Measurements from ENCODE around the gene TCP1. TPM values are rescaled to one million over a fixed set of nuclear protein-coding genes. Genes with fewer than 3 reads are reported as not detected.
"Not testable (repeated sequence)": the region's sequence is repeated elsewhere in the genome, so short reads cannot be mapped to it uniquely, and the experiment has no call there.

The TCP1 gene
- total RNA-seq, 6 donors from 2014 or later, result 43.0 to 128 (median 95.2) TPM

DNA sequence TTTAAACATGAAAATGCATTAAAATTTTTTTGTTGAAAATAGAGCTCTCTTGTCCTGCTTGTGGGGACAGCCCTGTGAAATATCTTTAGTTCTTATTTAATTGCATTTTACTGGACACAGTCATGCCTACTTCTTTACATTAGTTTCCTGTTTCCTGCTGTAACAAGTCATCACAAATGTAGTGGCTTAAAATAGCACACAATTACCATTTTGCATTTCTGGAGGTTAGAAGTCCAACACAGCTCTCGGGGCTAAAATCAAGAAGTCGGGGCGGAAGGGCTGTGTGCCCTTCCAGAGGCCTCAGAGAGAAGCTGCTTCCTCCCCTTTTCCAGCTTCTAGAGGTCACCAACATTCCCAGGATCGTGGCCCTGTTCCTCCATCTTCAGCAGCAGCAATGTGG, 40.1 kb upstream of the TCP1 start:
- no peak for ATAC-seq (ENCODE audit: low FRiP score in 2 of 2)

DNA sequence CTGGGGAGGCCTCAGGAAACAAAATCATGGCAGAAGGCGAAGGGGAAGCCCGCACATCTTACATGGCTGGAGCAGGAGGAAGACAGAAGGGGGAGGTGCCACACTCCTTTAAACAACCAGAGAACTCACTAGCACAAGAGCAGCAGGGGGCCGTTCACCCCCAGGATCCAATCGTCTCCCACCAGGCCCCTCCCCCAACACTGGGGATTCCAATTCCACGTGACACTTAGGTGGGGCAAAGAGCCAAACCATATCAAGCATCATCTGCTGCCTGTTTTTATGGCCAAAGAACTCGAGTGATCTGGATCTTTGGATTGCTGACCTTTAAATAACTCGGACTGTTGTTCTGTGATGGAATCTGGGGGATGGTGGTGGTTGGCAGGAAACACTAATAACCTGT, 38.7 kb upstream of the TCP1 start:
- Histone ChIP-seq H3K4me3 (no peak overlapping the region), H3K27me3 (no peaks in the 10 kb centered on the region), H3K27ac (no peak overlapping the region), H3K36me3 (no peaks in the 10 kb centered on the region), H3K4me1 (no peaks in the 10 kb centered on the region), H3K9me3 (no peaks in the 10 kb centered on the region)
- TF ChIP-seq EP300 (IDR thresholded peaks at IDR 0.05), result no peak
- TF ChIP-seq, protein P1, sequence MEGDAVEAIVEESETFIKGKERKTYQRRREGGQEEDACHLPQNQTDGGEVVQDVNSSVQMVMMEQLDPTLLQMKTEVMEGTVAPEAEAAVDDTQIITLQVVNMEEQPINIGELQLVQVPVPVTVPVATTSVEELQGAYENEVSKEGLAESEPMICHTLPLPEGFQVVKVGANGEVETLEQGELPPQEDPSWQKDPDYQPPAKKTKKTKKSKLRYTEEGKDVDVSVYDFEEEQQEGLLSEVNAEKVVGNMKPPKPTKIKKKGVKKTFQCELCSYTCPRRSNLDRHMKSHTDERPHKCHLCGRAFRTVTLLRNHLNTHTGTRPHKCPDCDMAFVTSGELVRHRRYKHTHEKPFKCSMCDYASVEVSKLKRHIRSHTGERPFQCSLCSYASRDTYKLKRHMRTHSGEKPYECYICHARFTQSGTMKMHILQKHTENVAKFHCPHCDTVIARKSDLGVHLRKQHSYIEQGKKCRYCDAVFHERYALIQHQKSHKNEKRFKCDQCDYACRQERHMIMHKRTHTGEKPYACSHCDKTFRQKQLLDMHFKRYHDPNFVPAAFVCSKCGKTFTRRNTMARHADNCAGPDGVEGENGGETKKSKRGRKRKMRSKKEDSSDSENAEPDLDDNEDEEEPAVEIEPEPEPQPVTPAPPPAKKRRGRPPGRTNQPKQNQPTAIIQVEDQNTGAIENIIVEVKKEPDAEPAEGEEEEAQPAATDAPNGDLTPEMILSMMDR (IDR thresholded peaks at IDR 0.05), result no peak
- TF ChIP-seq POLR2AphosphoS5 (IDR thresholded peaks at IDR 0.05), result no peak
- TF ChIP-seq POLR2A (IDR thresholded peaks at IDR 0.05), result no peak
- WGBS, 2 donors, result 49 to 56% methylated on average over 7 of the region's 7 CpGs
- ATAC-seq (ENCODE audit: low FRiP score in 2 of 2) (no peak), DNase-seq (no peak)

More for the DNA sequence above, 40.1 kb upstream of the TCP1 start:
- WGBS, 2 donors, result 32 to 50% methylated on average over 4 of the region's 4 CpGs
- H3K9me3 ChIP-seq, result no peaks in the 10 kb centered on the region
- no peak for DNase-seq
- TF ChIP-seq, protein P1 (IDR thresholded peaks at IDR 0.05), result no peak
- TF ChIP-seq EP300 (IDR thresholded peaks at IDR 0.05) (no peak), POLR2A (IDR thresholded peaks at IDR 0.05) (no peak), POLR2AphosphoS5 (IDR thresholded peaks at IDR 0.05) (no peak)
- no peak overlapping the region for H3K4me3 ChIP-seq
- H3K36me3 ChIP-seq, result no peaks in the 10 kb centered on the region
- H3K4me1 ChIP-seq, result no peaks in the 10 kb centered on the region
- no peaks in the 10 kb centered on the region for H3K27me3 ChIP-seq
- H3K27ac ChIP-seq, result no peak overlapping the region

DNA sequence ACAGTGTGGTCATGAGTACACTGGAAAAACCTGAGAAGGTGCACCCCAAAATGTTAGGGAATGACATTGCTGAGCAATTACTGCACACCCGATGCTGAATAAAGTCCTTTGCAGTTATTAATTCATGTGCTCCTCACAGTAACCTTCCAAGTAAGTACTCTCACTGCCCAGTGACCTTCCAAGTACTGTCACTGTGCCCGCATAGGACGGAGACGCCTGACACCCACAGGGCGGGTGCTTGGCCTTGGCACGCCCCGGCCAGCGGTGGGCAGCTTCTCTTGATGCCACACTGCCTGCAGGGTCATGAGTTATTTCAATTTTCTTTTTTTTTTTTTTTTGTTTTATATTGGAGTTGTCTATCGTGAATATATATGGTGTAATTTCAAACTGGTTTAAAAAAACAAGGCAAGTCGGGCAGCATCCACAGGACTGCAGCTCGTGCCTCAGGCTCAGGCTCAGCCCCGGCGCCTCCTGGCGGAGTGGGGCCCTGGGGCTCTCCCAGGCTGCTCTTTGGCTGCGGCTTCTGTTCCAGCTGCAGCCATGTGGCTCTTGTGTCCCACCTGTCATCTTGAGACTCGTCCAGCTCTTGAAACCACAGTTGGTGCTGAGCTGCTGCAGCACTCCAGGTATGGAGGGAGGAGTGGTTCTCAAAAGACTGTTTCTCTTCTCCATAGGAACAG, 37.7 kb upstream of the TCP1 start:
- DNase-seq (no peak), ATAC-seq (ENCODE audit: low FRiP score in 2 of 2) (no peak)
- H3K27me3 ChIP-seq, result no peaks in the 10 kb centered on the region
- no peaks in the 10 kb centered on the region for H3K36me3 ChIP-seq
- H3K4me1 ChIP-seq, result no peaks in the 10 kb centered on the region
- H3K27ac ChIP-seq, result no peak overlapping the region
- H3K4me3 ChIP-seq, result no peak overlapping the region
- TF ChIP-seq POLR2AphosphoS5 (IDR thresholded peaks at IDR 0.05), result no peak
- TF ChIP-seq, protein P1 (IDR thresholded peaks at IDR 0.05), result no peak
- no peak for TF ChIP-seq POLR2A (IDR thresholded peaks at IDR 0.05)
- TF ChIP-seq EP300 (IDR thresholded peaks at IDR 0.05), result no peak
- no peaks in the 10 kb centered on the region for H3K9me3 ChIP-seq
- 87 to 93% methylated on average over 16 of the region's 16 CpGs for WGBS, 2 donors

DNA sequence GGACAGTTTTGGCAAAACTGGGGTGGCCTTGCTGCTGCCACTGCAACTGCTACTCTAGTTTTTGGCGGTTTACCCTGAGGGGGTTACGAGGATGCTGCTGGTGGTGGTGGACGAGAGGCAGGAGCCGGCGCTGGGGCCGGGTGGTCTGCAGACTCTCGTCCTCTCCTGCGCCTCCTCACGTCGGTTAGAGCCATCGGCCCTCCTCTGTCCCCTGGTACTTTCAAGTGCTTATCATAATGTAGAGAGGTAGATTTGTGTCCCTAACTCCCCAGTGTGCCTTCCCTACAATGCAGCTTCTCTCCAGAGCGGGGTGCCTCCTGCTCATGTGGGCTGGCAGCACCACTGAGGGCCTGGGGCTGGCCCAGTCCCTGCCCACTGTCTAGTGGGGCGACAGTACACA, 36.6 kb upstream of the TCP1 start:
- no peak for TF ChIP-seq POLR2A (IDR thresholded peaks at IDR 0.05)
- TF ChIP-seq EP300 (IDR thresholded peaks at IDR 0.05), result no peak
- TF ChIP-seq POLR2AphosphoS5 (IDR thresholded peaks at IDR 0.05), result no peak
- TF ChIP-seq, protein P1 (IDR thresholded peaks at IDR 0.05), result no peak
- ATAC-seq (ENCODE audit: low FRiP score in 2 of 2) (no peak), DNase-seq (no peak)
- H3K27ac ChIP-seq, result no peak overlapping the region
- no peaks in the 10 kb centered on the region for H3K36me3 ChIP-seq
- no peaks in the 10 kb centered on the region for H3K4me1 ChIP-seq
- no peak overlapping the region for H3K4me3 ChIP-seq
- 93 to 95% methylated on average over 13 of the region's 13 CpGs for WGBS, 2 donors
- no peaks in the 10 kb centered on the region for H3K27me3 ChIP-seq
- no peaks in the 10 kb centered on the region for H3K9me3 ChIP-seq

DNA sequence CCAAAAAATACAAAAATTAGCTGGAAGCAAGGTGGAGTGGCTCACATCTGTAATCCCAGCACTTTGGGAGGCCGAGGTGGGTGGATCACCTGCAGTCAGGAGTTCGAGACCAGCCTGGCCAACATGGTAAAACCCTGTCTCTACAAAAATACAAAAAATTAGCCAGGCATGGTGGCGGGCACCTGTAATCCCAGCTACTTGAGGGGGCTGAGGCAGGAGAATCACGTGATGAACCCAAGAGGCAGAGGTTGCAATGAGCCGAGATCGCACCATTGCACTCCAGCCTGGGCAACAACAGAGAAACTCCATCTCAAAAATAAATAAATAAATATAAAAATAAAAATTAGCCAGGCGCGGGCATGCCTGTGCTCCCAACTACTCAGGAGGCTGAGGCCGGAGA, 35.3 kb upstream of the TCP1 start:
- H3K27ac ChIP-seq; H3K4me1 ChIP-seq; H3K4me3 ChIP-seq; H3K36me3 ChIP-seq; ATAC-seq (ENCODE audit: low FRiP score in 2 of 2); H3K27me3 ChIP-seq; H3K9me3 ChIP-seq; DNase-seq: not testable (repeated sequence)
- WGBS, 2 donors, result 93 to 97% methylated on average over 9 of the region's 9 CpGs
